GM21367 (cell line): Measurements from ENCODE around the gene TECPR1.

ENCODE experiments used
- ATAC-seq: cut with Tn5 transposase; IDR thresholded peaks from one replicate; pipeline ENCODE4 v1.9.1; 2021; ENCODE audit not compliant: unreplicated experiment

Gene TECPR1, protein sequence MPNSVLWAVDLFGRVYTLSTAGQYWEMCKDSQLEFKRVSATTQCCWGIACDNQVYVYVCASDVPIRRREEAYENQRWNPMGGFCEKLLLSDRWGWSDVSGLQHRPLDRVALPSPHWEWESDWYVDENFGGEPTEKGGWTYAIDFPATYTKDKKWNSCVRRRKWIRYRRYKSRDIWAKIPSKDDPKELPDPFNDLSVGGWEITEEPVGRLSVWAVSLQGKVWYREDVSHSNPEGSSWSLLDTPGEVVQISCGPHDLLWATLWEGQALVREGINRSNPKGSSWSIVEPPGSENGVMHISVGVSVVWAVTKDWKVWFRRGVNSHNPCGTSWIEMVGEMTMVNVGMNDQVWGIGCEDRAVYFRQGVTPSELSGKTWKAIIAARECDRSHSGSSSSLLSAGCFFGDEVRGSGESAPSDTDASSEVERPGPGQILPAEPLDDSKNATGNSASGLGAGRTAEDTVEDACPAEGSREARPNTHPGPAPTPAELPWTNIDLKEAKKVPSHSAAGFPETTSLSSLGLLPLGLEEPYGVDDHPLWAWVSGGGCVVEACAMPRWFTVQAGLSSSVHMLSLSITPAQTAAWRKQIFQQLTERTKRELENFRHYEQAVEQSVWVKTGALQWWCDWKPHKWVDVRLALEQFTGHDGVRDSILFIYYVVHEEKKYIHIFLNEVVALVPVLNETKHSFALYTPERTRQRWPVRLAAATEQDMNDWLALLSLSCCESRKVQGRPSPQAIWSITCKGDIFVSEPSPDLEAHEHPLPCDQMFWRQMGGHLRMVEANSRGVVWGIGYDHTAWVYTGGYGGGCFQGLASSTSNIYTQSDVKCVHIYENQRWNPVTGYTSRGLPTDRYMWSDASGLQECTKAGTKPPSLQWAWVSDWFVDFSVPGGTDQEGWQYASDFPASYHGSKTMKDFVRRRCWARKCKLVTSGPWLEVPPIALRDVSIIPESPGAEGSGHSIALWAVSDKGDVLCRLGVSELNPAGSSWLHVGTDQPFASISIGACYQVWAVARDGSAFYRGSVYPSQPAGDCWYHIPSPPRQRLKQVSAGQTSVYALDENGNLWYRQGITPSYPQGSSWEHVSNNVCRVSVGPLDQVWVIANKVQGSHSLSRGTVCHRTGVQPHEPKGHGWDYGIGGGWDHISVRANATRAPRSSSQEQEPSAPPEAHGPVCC

DNA sequence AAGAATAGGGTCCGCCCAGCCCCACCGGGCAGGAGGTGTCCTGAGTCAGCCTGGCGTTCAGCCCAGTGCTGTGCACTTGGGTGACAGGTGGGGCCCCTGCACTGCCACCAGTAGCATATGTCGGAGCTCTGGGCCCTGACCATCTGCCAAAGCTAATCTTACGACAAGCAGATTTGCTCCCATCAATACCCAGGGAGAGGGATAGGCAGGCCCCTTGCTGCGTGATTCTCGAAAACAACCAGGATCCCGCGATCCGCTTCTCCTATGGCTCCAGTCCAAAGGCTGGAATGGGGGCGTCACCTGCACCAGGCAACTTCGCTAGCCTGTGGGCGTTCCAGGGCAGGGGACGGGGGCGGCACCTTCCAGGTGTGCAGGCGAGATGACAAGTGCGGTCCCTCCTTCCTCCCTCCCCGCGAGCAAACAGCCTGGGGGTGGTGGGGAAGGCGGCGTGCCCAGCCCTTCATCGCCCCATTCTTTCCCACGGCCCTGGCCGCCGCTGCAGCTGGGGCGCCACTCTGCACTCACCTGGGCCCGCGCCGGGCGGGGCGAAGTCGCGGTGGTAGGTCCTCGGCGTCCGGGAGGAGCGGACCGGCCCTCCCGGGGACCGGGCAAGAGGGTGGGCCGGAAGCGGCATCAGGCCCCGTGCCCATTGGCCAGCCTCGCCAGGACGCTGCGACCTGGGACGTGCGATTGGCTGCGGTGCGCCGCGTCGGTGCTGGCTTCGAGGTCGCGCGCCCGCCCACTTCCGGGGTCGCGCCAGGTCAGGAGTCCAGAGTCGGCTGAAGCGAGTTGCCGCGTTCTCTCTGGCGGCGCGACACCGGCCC lies at the start of gene TECPR1:
Gene TECPR1, minus strand, starts transcription at position 632 of the 824 bp plus-strand sequence. CDS start 6,086 bp downstream, outside the sequence.
- peak; percentile 96 for ATAC-seq

DNA sequence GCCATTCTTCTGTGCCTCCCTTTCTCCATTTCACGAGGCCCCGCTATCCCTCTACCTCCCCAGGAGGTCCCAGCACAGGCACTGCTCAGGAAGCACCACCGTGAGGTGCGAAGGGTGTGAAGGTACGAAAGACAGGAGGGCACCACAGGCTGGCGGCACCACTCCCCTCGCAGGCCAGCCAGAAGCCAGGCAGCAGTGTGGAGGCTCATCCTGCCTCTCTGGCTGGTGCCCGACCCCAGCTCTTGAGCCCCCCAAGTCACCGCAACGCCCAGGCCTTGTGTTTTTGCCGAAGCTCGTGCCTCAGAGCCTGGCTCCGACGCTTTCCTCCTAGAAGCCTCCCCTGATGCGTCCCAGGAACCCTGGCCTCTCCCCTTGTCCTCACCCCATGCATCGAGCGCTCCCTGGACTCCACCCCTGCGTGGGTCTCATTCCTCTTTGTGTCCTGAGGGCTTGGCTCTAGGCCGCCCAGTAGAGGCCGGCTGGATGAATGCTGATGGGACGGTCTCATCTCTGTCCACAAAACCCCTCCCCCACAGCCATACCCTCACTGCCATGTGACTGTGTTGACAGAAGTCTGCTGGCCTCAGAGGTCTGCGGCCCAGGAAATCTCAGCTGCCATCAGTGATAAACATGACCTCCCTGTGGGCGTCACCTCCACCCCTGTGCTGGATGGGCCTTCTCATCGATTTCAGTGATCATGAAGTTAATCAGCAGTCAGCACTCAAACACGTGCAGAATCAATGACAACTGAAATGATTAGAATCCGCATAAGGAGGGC lies 48.8 kb upstream of the TECPR1 start:
- ATAC-seq, result no peak

GRCh38 chr7:98297626-98298286 lies 45.7 kb upstream of the TECPR1 start:
- ATAC-seq, result no peak

GRCh38 chr7:98296833-98297232 lies 44.8 kb upstream of the TECPR1 start:
- ATAC-seq, result no peak

- no peak for ATAC-seq
Observed at GRCh38 chr7:98295467-98296192, 43.6 kb upstream of the TECPR1 start.

DNA sequence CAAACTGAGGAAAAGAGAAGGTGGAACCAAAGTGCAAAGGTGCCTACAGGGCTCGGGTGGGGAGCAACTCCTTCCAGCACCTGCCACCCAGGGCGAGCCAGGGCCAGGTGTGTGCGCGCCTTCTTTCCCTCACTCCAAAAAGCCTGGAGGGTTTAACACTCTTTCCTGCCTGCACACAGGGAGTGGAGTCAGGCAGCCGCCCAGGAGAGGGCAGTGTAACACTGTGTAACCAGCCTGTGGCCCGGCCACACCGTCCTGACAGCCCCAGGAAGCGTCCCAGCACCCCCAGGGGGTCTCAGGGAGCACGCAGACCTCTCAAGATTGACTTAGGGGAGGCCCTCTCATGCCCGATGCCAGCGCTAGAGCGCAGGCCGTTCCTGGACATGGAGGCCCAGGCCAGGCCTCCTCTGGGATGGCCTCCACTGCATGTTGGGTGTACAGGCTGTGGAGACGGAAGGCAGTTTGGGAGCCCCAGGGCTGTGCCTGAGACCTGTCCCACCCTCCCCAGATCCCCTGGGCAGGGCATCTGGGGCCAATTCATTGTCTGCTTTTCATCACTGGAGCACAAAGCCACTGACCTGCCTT lies 42.9 kb upstream of the TECPR1 start:
- peak; percentile 75 for ATAC-seq

- ATAC-seq, result no peak
Observed at GRCh38 chr7:98294326-98294725, 42.3 kb upstream of the TECPR1 start.

DNA sequence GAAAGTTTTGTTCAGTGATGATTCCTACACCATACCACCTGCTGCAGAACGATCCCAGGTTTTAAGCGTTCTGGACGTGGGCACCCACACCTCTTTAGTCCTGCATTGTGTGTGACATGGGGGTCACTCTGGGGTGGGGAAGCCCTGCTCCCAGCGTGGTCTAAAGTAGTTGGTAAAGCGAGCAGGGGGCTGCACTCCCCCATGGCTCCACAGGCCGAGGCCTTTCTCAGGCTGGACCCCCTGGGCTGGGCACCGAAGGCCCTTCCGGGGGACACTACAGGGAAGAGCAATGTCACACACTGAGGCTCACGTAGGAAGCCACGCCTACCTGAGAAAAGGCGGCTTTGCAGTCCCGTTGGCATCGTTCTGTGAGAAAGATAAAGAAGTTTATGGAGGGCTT lies 41.7 kb upstream of the TECPR1 start:
- no peak for ATAC-seq

DNA sequence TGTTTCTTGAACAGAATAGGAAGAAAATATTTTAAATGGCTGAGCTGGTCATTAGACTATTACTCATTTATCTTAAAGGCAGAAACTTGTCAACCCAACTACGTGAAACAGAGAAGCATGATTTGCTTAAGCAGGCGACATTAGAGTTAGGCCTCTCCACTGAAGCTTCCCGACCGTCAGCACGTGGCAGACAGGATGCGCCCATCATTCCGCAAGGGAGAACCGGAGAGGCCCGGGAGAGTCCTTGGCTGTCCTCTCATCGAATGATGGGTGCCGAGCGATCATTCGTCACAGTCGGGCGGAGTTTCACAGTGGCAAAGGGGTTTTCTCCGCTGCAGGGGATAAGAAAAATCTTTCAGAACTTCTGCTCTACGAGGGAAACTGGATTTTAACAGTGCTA lies 41.2 kb upstream of the TECPR1 start:
- no peak for ATAC-seq

GRCh38 chr7:98291717-98292116 lies 39.7 kb upstream of the TECPR1 start:
- no peak for ATAC-seq

GRCh38 chr7:98289333-98289875 lies 37.4 kb upstream of the TECPR1 start:
- ATAC-seq, result no peak

DNA sequence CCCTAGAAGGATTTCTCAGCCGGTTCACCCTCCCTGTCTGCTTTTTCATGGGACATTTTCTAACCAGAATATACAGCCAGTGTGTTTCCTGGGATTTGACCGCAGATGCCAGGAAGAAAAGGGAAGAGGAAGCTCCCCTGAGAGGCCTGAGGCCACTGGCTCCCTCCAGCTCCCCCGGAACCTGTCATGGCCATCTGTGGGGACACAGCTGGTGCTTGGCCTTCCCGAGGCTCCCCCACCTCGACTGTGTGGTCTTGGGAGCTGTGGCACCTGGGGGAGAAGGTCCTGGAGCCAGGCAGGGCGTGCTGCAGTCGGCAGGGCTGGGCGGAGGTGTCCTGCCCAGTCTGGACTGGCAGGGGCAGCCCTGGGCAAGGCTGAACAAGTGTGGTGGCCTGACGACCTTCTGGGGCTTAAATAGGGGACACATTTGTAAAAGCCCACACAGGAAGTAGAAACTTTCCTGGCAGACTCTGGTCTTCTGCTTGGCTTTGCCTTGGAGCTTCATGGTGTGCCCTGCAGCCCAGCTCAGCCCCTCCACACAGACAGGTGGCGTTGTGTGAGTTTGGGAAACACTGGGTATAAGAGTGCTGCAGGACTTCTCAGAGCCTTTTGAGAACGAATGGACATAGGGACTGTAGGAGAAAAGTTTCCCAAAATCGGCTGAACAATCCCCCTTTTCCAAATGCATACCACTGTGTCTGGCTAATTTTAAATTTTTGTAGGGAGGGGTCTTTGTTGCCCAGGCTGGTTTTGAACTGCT lies 36.2 kb upstream of the TECPR1 start:
- no peak for ATAC-seq

DNA sequence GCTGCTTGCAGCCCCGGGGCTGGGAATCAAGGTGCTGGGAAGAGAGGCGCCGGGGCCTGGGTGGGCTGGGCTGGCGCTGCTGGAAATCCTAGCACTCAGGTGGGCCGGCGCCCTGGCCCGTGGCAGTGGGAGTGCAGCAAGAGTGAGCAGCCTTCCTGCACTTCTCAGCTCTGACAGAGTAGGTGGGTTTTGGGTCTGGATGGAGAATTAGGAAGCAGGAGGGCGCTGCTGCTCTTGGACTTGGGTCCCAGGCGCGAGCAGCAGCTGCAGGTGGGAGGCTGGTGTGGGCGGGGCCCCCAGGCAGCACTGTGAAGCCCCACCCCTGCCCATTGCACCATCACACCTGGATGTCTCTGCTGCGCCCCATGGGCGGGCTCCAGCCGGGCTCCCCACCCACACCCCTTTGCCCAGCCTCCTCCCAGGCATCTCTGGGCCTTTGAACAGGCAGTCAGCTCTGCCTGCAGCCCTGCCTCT lies 35.5 kb upstream of the TECPR1 start:
- ATAC-seq, result no peak

GRCh38 chr7:98286701-98287485 lies 34.9 kb upstream of the TECPR1 start:
- no peak for ATAC-seq

DNA sequence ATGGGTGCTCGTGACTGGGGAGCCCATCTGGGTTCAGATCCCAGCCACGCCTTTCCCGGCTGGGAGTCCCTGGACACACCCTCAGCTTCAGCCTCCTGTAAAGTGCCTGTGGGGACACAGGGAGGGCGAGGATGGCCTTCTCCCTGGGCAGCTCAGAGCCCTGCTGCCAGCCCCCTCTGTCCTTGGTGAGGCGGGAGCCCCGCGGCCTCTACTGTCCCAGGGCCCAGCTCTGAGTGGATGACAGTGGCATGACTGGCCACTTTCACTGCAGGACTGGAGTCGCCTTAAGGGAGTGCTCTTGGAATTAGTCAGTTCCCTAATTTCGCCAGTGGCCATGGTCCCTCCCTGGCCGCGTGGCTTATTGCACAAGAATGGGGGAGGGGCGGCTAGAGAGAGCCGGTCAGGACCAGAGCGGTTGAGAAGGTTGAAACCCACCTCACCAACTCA lies 34.1 kb upstream of the TECPR1 start:
- ATAC-seq, result no peak
